ENCODE measurements around the gene LGALS14.

Gene LGALS14

GRCh38 chr19:39746836-39747529 lies 42.7 kb downstream of the LGALS14 start:
- no peak for DNase-seq (ENCODE audit: low read depth)

DNA sequence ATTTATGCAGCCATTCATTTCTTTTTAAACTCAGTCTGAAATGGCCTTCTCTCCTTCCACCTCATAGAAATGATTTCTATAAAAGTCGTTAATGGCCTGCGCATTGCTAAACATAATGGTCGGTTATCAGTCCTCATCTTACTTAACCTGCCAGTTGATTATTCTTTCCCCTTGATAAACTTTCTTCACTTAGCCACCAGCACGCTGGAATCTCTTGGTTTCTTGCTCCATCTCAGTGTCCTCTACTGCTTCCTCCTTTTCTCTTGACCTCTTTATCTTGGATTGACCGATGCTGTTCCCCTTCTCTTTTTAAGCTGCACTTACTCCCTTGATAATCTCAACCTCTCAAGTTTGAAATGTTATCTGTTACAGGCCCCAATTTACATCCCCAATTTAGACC lies 45.7 kb downstream of the LGALS14 start:
- no peak for DNase-seq (ENCODE audit: low read depth)

DNA sequence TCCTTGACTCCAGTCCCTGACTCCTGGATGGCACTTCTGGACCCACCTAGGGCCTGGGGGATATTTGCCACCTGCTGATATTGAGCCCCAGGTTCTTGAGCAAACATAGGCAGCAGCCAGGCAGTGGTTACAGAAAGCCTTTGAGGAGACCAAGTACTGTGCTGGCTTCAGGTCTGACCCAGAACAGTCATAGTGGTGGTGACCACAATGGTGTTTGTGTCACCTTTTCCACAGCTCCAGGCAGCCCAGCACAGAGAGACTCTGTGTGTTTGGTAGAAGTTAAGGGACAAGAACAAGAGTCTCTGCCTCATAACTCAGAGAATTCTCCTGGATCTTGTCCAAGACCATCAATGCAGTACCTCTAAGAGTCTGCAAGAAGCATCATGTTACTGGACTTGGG lies 48.1 kb downstream of the LGALS14 start:
- no peak for DNase-seq (ENCODE audit: low read depth)

DNA sequence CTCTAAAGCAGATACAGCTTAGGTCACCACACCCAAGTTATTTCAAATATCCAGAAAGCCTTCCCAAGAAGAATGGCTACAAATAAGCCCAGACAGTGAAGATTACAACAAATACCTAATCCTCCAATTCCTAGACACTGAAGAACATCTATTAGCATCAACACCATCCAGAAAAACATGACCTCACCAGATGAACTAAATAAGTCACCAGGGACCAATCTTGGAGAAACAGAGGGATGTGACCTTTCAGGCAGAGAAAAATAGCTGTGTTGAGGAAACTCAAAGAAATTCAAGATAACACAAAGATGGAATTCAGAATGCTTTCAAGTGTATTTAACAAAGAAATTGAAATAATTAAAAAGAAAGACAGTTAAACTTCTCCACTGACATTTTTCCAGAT lies 48.5 kb downstream of the LGALS14 start:
- no peak for DNase-seq (ENCODE audit: low read depth)

DNA sequence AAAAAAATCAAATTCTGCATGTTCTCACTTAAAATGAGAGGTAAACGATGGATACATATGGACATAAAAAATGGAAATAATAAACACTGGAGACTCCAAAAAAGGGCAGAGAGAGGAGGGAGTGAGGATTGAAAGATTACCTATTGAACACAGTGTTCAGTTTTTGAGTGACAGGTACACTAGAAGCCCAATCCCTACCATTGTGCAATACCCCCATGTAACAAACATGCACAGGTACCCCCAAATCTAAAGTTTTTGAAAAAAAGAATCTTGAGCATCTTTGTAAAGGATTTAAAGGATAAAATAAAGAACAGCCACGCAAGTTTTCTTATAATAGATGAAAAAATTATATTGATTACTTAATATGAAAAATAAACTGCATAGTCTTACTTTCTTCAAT lies 50.3 kb downstream of the LGALS14 start:
- DNase-seq (ENCODE audit: low read depth) = no peak

- DNase-seq (ENCODE audit: low read depth) = no peak
Observed at GRCh38 chr19:39754971-39755370, 50.7 kb downstream of the LGALS14 start.
